GM12873 (cell line): ENCODE data around the gene TMEM106C.

Experiments
- CTCF ChIP-seq: IDR thresholded peaks from 2 replicates; pipeline ENCODE4 v1.5.1; 2012; ENCODE audit warnings: low read depth, mild to moderate bottlenecking, moderate library complexity, low read length, control low read depth; ENCODE audit not compliant: insufficient read depth; ENCODE audit errors: missing control alignments

The TMEM106C gene

GRCh38 chr12:47950856-47951468 is 12.4 kb upstream of the TMEM106C start:
- TF ChIP-seq CTCF, result no peak

DNA sequence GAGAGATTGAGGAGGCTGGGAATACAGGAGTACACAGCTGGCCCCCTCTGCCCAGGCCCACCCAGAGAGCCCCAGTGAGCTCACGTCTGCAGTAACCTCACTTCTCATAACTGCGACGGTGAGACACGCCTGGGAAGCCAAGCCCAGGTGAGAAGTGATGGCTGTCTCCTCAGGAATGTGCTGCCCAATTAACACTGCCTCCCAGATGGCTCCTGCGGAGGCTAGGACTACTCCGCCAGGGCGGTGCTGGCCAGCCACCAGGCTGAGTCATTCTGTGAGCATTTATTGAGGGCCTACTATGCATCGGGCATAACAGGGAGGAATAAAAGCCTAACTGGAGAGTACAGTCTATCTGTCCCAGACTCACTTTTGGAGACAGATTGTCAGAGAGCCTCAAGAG is 9.3 kb upstream of the TMEM106C start:
- TF ChIP-seq CTCF, result no peak

DNA sequence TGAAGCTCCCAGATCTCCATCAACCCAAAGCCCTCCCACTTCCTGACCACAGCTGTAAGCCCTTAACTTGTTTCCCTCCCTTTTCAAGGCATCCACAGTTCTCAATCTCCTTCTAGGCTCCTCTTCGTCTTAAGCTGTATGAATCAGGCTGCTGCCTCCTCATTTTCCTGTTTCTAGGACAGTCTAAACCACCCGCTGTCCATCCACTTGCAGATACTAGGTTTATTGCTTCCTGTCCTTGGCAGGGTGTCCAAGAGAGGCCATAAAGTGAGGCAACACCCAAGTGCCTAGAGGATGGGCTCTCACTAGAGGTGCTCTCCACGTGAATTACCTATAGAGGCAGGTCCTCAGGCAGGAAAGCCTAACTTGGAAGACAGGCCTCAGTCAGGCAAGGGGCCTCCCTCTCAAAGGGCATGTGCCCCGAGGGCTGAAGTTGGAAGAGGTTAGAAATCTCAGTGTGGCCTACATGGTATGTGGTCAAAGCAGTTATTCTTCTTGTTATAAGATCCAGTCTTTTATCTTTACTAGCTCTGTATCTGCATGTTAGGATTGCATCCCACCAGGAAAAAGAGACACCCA is 8.8 kb upstream of the TMEM106C start:
- no peak for TF ChIP-seq CTCF

DNA sequence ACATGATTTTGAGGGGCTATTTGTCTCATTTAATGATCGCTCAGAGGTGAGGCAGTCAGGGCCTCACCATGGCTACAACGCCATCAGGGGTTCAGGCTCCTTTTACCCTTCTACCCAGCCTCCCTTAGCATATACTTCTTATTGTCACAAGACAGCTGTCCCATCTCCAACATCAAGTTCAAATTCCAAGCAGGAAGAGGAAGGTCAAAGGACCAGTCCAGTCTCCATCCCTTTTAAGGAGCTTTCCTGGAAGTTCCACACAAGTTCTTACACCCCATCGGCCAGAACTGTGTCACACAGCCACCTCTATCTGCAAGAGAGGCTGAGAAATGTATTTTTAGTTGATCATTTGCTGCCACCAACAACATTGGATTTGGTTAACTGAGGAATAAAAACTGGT is 8.3 kb upstream of the TMEM106C start:
- TF ChIP-seq CTCF, result no peak

DNA sequence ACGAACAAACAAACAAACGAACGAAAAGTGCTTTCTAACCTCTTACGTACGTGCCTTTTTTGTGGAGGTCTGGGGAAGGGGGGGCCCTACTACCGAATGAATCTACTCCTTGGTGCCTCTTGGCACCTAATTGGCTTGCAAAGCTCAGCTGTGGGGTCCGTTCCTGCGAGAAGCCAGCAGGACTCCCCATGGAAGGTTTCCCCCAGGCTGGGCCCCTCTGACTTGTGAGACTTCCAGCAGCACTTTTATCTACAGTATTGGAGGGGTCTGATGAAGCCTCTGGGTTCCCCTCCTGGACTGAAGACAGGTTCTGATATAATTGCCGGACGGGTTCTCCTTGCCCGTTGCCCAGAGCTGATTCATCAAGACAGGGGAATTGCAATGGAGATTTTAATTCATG is 1.2 kb upstream of the TMEM106C start:
- no peak for TF ChIP-seq CTCF

DNA sequence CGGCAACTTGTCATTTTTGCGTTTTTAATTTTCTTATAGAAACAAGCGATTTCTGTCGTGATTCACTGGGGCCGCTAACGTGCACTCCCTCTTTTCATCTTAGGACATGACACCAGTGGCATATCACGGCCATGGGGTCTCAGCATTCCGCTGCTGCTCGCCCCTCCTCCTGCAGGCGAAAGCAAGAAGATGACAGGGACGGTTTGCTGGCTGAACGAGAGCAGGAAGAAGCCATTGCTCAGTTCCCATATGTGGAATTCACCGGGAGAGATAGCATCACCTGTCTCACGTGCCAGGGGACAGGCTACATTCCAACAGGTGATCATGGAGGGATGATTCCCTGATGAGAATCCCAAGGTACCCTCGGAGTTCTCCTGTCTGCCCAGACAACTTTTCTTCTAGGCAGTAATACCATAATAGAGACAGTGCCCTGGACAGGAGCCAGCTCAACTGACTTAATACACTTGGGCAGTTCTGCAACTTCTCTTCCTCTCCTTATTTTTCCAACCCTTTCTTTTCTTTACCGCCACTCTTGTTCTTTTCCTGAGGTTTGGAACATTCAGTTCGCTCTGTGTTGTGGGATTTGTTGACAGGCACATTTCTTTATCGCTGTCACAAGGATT is 821 bp downstream of the TMEM106C start:
- TF ChIP-seq CTCF, result peak; percentile 14

GRCh38 chr12:47965581-47965980 is 2.2 kb downstream of the TMEM106C start:
- no peak for TF ChIP-seq CTCF
